ENCODE results near the gene CCDC3. TPM values are rescaled to one million over a fixed set of nuclear protein-coding genes. Genes with fewer than 3 reads are reported as not detected.

Gene CCDC3
- total RNA-seq, 4 donors from 2014 or later = 5.6 to 34.3 (median 13.4) TPM

- peak overlapping the region in 3 of 4 donors; percentile 32 to 57 (median 53) for H3K27ac ChIP-seq
- 36 to 45% methylated on average over 4 of the region's 5 CpGs for WGBS, 2 donors
These were observed 50.9 kb downstream of the CCDC3 start for GRCh38 chr10:12950583-12951128.

GRCh38 chr10:12949248-12949647, 52.3 kb downstream of the CCDC3 start:
- Histone ChIP-seq H3K27ac (no peak overlapping the region), H3K36me3 (no peaks in the 10 kb centered on the region), H3K4me1 (peaks cover 0 to 27% (median 2%) of the 10 kb centered on the region in 3 donors), H3K27me3 (no peaks in the 10 kb centered on the region), H3K4me3 (no peak overlapping the region), H3K9me3 (peaks cover 0 to 8% (median 8%) of the 10 kb centered on the region in 3 donors)
- intact Hi-C loops (cut with DNase I) = no loop called here
- WGBS, 2 donors = 73% methylated on average over 3 to 4 of the region's 4 CpGs
- TF ChIP-seq POLR2A (IDR thresholded peaks at IDR 0.05) (no peak), CTCF (IDR thresholded peaks at IDR 0.05) (peak in 1 of 6 experiments; percentile 31)
- no peak for DNase-seq

More at GRCh38 chr10:12950583-12951128, 50.9 kb downstream of the CCDC3 start:
- peaks cover 0 to 41% (median 0%) of the 10 kb centered on the region in 3 donors for H3K4me1 ChIP-seq
- intact Hi-C loops (cut with DNase I) = no loop called here
- no peak overlapping the region for H3K4me3 ChIP-seq
- H3K36me3 ChIP-seq = no peaks in the 10 kb centered on the region
- H3K27me3 ChIP-seq = no peaks in the 10 kb centered on the region
- no peak for DNase-seq
- H3K9me3 ChIP-seq = peaks cover 0 to 8% (median 8%) of the 10 kb centered on the region in 3 donors
- no peak for TF ChIP-seq POLR2A (IDR thresholded peaks at IDR 0.05)
- TF ChIP-seq CTCF (IDR thresholded peaks at IDR 0.05) = no peak

GRCh38 chr10:12947741-12948140, 53.8 kb downstream of the CCDC3 start:
- no peak for DNase-seq
- 100% methylated on average over 3 of the region's 3 CpGs for WGBS, 2 donors
- no peaks in the 10 kb centered on the region for H3K27me3 ChIP-seq
- peaks cover 0 to 3% (median 0%) of the 10 kb centered on the region in 3 donors for H3K9me3 ChIP-seq
- H3K27ac ChIP-seq = no peak overlapping the region
- peaks cover 0 to 21% (median 2%) of the 10 kb centered on the region in 3 donors for H3K4me1 ChIP-seq
- no peak for TF ChIP-seq POLR2A (IDR thresholded peaks at IDR 0.05)
- TF ChIP-seq CTCF (IDR thresholded peaks at IDR 0.05) = no peak
- intact Hi-C loops (cut with DNase I) = no loop called here
- no peak overlapping the region for H3K4me3 ChIP-seq
- no peaks in the 10 kb centered on the region for H3K36me3 ChIP-seq

- no peak for DNase-seq
- Histone ChIP-seq H3K36me3 (no peaks in the 10 kb centered on the region), H3K4me1 (peaks cover 0 to 30% (median 7%) of the 10 kb centered on the region in 3 donors), H3K4me3 (no peak overlapping the region), H3K27me3 (no peaks in the 10 kb centered on the region), H3K27ac (no peak overlapping the region), H3K9me3 (no peaks in the 10 kb centered on the region)
- 77 to 87% methylated on average over 3 of the region's 3 CpGs for WGBS, 2 donors
- intact Hi-C loops (cut with DNase I) = no loop called here
- TF ChIP-seq CTCF (IDR thresholded peaks at IDR 0.05) (no peak), POLR2A (IDR thresholded peaks at IDR 0.05) (no peak)
These were observed 55.1 kb downstream of the CCDC3 start for GRCh38 chr10:12946372-12946771.

GRCh38 chr10:12945690-12946359, 55.7 kb downstream of the CCDC3 start:
- no peak overlapping the region for H3K27ac ChIP-seq
- peaks cover 0 to 24% (median 7%) of the 10 kb centered on the region in 3 donors for H3K4me1 ChIP-seq
- TF ChIP-seq CTCF (IDR thresholded peaks at IDR 0.05) = no peak
- no peak for TF ChIP-seq POLR2A (IDR thresholded peaks at IDR 0.05)
- intact Hi-C loops (cut with DNase I) = no loop called here
- H3K27me3 ChIP-seq = no peaks in the 10 kb centered on the region
- H3K9me3 ChIP-seq = no peaks in the 10 kb centered on the region
- no peak for DNase-seq
- no peaks in the 10 kb centered on the region for H3K36me3 ChIP-seq
- WGBS, 2 donors = 79 to 89% methylated on average over 5 of the region's 5 CpGs
- H3K4me3 ChIP-seq = no peak overlapping the region
